IMR-90 (cell line): ENCODE measurements around the gene FGD3. TPM values are rescaled to one million over a fixed set of nuclear protein-coding genes. Genes with fewer than 3 reads are reported as not detected.
A peak's percentile ranks its signal among the peaks of the same experiment; 100 is the strongest.

Experiments
- ATAC-seq: fragments of 200-7000 bp; cut with Tn5 transposase; 2 replicates; pipeline ENCODE4 v1.9.1; 2020; ENCODE audit warnings: low read depth, mild to moderate bottlenecking, moderate library complexity
- BruUV-seq: library from RNA; stranded (reverse); fragments of 400-500 nt; replicated peaks from 2 replicates; lab custom pipeline; 2021; lab: Mats Ljungman, UMichigan
- CTCF ChIA-PET: fragments of 300-600 bp; formaldehyde crosslinking; extraction: SDS; loops from one replicate; lab custom pipeline; 2021; ENCODE audit warnings: antibody characterized with exemption; lab: Yijun Ruan, JAX
- POLR2A ChIA-PET: fragments of 300-600 bp; sonication (Branson Sonifier 250); formaldehyde crosslinking; loops from one replicate; lab custom pipeline; 2022; ENCODE audit warnings: antibody characterized with exemption; ENCODE audit not compliant: unreplicated experiment; lab: Charles Lee
- DNase-seq: peaks from one replicate; pipeline ENCODE4 v3.0.0; 2013
- H2AFZ ChIP-seq: replicated peaks from 2 replicates; pipeline ENCODE3; 2013; ENCODE audit warnings: low read length, mild to moderate bottlenecking; ENCODE audit not compliant: poor library complexity
- H2AK5ac ChIP-seq: 2 replicates; pipeline ENCODE4 v1.6.1; 2013; ENCODE audit warnings: low read depth, low read length, inconsistent platforms
- H2AK9ac ChIP-seq: replicated peaks from 2 replicates; pipeline ENCODE3; 2013; ENCODE audit warnings: mild to moderate bottlenecking, low read depth, low read length, moderate library complexity; ENCODE audit not compliant: poor library complexity
- H2BK120ac ChIP-seq: 2 replicates; pipeline ENCODE4 v1.6.1; 2013; ENCODE audit warnings: low read depth, low read length, inconsistent platforms
- H2BK15ac ChIP-seq: 3 replicates; pipeline ENCODE4 v1.6.1; 2013; ENCODE audit warnings: low read depth, low read length, inconsistent platforms
- H2BK20ac ChIP-seq: 2 replicates; pipeline ENCODE4 v1.6.1; 2013; ENCODE audit warnings: low read depth, mild to moderate bottlenecking, inconsistent platforms, low read length, moderate library complexity
- H2BK5ac ChIP-seq: 2 replicates; pipeline ENCODE4 v1.6.1; 2013; ENCODE audit warnings: mild to moderate bottlenecking, low read depth, low read length, inconsistent platforms; ENCODE audit not compliant: poor library complexity, severe bottlenecking
- H3K14ac ChIP-seq: replicated peaks from 2 replicates; pipeline ENCODE4 v1.6.1; 2013; ENCODE audit warnings: low read depth, low read length, inconsistent platforms
- H3K18ac ChIP-seq: 2 replicates; pipeline ENCODE4 v1.6.1; 2013; ENCODE audit warnings: low read depth, low read length, control low read depth
- H3K23ac ChIP-seq: 2 replicates; pipeline ENCODE4 v1.6.1; 2013; ENCODE audit warnings: low read depth, low read length, inconsistent platforms
- H3K27ac ChIP-seq: 2 replicates; pipeline ENCODE4 v1.5.1; 2013; ENCODE audit warnings: mild to moderate bottlenecking, control low read depth, low read length; ENCODE audit not compliant: insufficient read depth
- H3K27me3 ChIP-seq: 2 replicates; pipeline ENCODE4 v1.6.1; 2013; ENCODE audit warnings: low read length; ENCODE audit not compliant: control insufficient read depth, insufficient read depth
- H3K36me3 ChIP-seq: 2 replicates; pipeline ENCODE4 v1.6.1; 2013; ENCODE audit warnings: low read length, mixed read lengths; ENCODE audit not compliant: control insufficient read depth, insufficient read depth
- H3K4ac ChIP-seq: 2 replicates; pipeline ENCODE4 v1.6.1; 2013; ENCODE audit warnings: low read depth, low read length, inconsistent platforms
- H3K4me1 ChIP-seq: 2 replicates; pipeline ENCODE4 v1.6.1; 2013; ENCODE audit warnings: low read length, mixed read lengths; ENCODE audit not compliant: control insufficient read depth, insufficient read depth
- H3K4me2 ChIP-seq: 2 replicates; pipeline ENCODE4 v1.6.1; 2013; ENCODE audit warnings: low read depth, mild to moderate bottlenecking, control low read depth, low read length, moderate library complexity
- H3K4me3 ChIP-seq: 2 replicates; pipeline ENCODE4 v1.5.1; 2013; ENCODE audit warnings: low read depth, mild to moderate bottlenecking, control low read depth, low read length, moderate library complexity; ENCODE audit not compliant: insufficient read depth
- H3K56ac ChIP-seq: 2 replicates; pipeline ENCODE4 v1.6.1; 2013; ENCODE audit warnings: low read length, inconsistent platforms; ENCODE audit not compliant: insufficient read depth; ENCODE audit errors: extremely low read depth
- H3K79me1 ChIP-seq, 2 experiments: 2 replicates each; pipeline ENCODE4 v1.6.1; 2013; ENCODE audit warnings: low read length in 2 of 2, inconsistent platforms in 1 of 2, low read depth in 1 of 2
- H3K9ac ChIP-seq: 2 replicates; pipeline ENCODE4 v1.6.1; 2013; ENCODE audit warnings: low read depth, low read length, control low read depth
- H3K9me1 ChIP-seq: 2 replicates; pipeline ENCODE4 v1.6.1; 2013; ENCODE audit warnings: low read length, inconsistent platforms; ENCODE audit not compliant: insufficient read depth
- H3K9me3 ChIP-seq: 2 replicates; pipeline ENCODE4 v1.6.1; 2013; ENCODE audit warnings: low read length; ENCODE audit not compliant: control insufficient read depth, insufficient read depth
- H4K20me1 ChIP-seq: 2 replicates; pipeline ENCODE4 v1.6.1; 2013; ENCODE audit warnings: low read length, inconsistent platforms; ENCODE audit not compliant: insufficient read depth
- H4K5ac ChIP-seq: 2 replicates; pipeline ENCODE4 v1.6.1; 2013; ENCODE audit warnings: mild to moderate bottlenecking, low read depth, low read length, control low read depth
- H4K8ac ChIP-seq, 2 experiments: 2 replicates each; pipeline ENCODE4 v1.6.1; 2013; ENCODE audit warnings: low read depth in 2 of 2, low read length in 2 of 2, control low read depth in 1 of 2, inconsistent platforms in 1 of 2
- H4K91ac ChIP-seq: 2 replicates; pipeline ENCODE4 v1.6.1; 2013; ENCODE audit warnings: low read depth, low read length, inconsistent platforms; ENCODE audit not compliant: insufficient read depth
- CEBPB ChIP-seq: IDR thresholded peaks from 2 replicates; pipeline ENCODE4 v1.6.1; 2012; ENCODE audit warnings: low read depth, low read length, improper control_type of control experiment
- NFE2L2 ChIP-seq: fragments of 150-350 bp; IDR thresholded peaks from 2 replicates; pipeline ENCODE4 v1.6.1; 2016; ENCODE audit warnings: low read depth, mild to moderate bottlenecking, low read length
- USF2 ChIP-seq: fragments of 150-350 bp; IDR thresholded peaks from 2 replicates; pipeline ENCODE4 v1.6.1; 2017; ENCODE audit warnings: mild to moderate bottlenecking, antibody characterized with exemption, low read length, low read depth
- WGBS, 2 experiments: methylation state at CpG; one replicate each; pipeline versions ENCODE4 v1.1.5 to v1.1.7; 2013; ENCODE audit warnings: missing lambda C conversion rate in 2 of 2; ENCODE audit not compliant: insufficient read length in 1 of 2; ENCODE audit errors: extremely low coverage in 2 of 2; 5-methylcytosine and 5-hydroxymethylcytosine counted together
- dilution Hi-C: fragments of 300-500 bp; cut with HindIII; formaldehyde crosslinking; loops from one replicate; pipeline ENCODE4 v1.14.3; 2018; ENCODE audit warnings: low sequenced_read_pairs; ENCODE audit not compliant: unreplicated experiment
- in situ Hi-C: fragments of 300-500 bp; cut with MboI; formaldehyde crosslinking; loops from 3 replicates; pipeline ENCODE4 v1.14.3; 2019; ENCODE audit warnings: low sequenced_read_pairs, inconsistent platforms, mixed read lengths
- intact Hi-C: fragments of 100-400 bp; cut with micrococcal nuclease; formaldehyde crosslinking; loops from 2 replicates; pipeline ENCODE4 v1.10.0; 2022
- polyA plus RNA-seq, 3 experiments: library from polyadenylated mRNA; depleted of rRNA; stranded (reverse); fragments of >200 nt; gene quantifications; 2 replicates each; pipeline ENCODE4 v1.2.3, GENCODE V29; 2012; ENCODE audit warnings: low replicate concordance in 1 of 3
- total RNA-seq: library from RNA; depleted of rRNA; stranded (reverse); fragments of >200 nt; gene quantifications from 2 replicates; pipeline ENCODE4 v1.2.3, GENCODE V29; 2012

FGD3 gene
- total and polyA plus RNA-seq, 2 of the 4 experiments (the other 2 are of a cell fraction): not detected

DNA sequence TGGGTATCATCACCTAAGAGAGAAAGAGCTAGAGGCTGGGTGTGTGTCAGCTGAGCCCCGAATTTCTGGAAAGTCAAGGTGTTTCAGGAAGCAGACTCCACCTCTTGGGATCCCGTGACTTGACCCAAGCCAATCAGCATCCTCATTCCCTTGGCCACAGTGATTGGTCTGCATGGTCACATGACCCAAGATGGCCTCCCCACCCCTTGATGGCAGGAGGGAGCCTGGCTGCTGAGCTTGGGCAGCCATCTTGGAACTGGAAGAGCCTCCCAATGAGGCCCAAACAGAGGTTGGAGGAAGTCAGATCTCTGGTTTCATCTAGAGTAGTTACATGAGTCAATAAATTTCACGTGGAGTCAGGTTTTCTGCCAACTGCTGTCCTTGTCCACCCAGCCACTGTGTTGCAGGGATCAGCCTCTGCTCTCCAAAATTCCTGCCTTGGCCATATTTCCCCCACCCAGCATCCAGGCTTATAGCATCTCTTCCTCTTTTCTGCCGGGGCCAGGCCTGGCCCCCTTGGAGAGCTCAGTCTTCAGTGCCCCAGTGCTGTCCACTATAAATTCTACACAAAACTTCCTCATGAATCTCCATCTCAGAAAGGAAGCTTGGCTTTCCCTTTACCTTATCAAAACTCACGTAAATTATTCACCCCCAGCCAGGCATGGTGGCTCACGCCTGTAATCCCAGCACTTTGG is 93.9 kb downstream of the FGD3 start:
- TF ChIP-seq CEBPB (no peak), USF2 (peak; percentile 55), NFE2L2 (no peak)
- WGBS, 2 experiments: 69% methylated on average over 2 of the region's 6 CpGs; no CpG with 5 or more reads in 1 of the 2 experiments
- no peak overlapping the region for H2BK20ac ChIP-seq
- no peak overlapping the region for H4K8ac ChIP-seq
- no peaks in the 10 kb centered on the region for H3K79me1 ChIP-seq
- CTCF ChIA-PET: no interaction called here
- no peak overlapping the region for H4K5ac ChIP-seq
- no peak overlapping the region for H3K4me2 ChIP-seq
- in situ Hi-C loops: no loop called here
- ATAC-seq (no peak), DNase-seq (no peak)
- H3K9me1 ChIP-seq: no peaks in the 10 kb centered on the region
- POLR2A ChIA-PET: no interaction called here
- no peak overlapping the region for H3K9ac ChIP-seq
- H3K14ac ChIP-seq: no peak overlapping the region
- no peak overlapping the region for H3K56ac ChIP-seq
- H3K4me3 ChIP-seq: no peak overlapping the region
- H2BK120ac ChIP-seq: no peak overlapping the region
- no peak overlapping the region for H2AK5ac ChIP-seq
- H3K36me3 ChIP-seq: no peaks in the 10 kb centered on the region
- dilution Hi-C loops: no loop called here
- H2BK5ac ChIP-seq: no peak overlapping the region
- H3K23ac ChIP-seq: no peak overlapping the region
- BruUV-seq: no TSS peak
- no peak overlapping the region for H3K4ac ChIP-seq
- H3K9me3 ChIP-seq: peaks cover 2% of the 10 kb centered on the region
- intact Hi-C loops: no loop called here
- no peak overlapping the region for H4K91ac ChIP-seq
- H2BK15ac ChIP-seq: no peak overlapping the region
- peak overlapping the region; percentile 18 for H2AFZ ChIP-seq
- H3K4me1 ChIP-seq: no peaks in the 10 kb centered on the region
- H3K18ac ChIP-seq: no peak overlapping the region
- no peaks in the 10 kb centered on the region for H3K27me3 ChIP-seq
- no peak overlapping the region for H2AK9ac ChIP-seq
- no peak overlapping the region for H3K27ac ChIP-seq
- H4K20me1 ChIP-seq: no peaks in the 10 kb centered on the region
